Breast epithelium (tissue), 4 donors: Measurements from ENCODE around the gene H6PD. TPM values are rescaled to one million over a fixed set of nuclear protein-coding genes. Genes with fewer than 3 reads are reported as not detected.

ENCODE experiments used
- DNase-seq, 2 donors: peaks; one replicate each; pipeline ENCODE4 v3.0.0-alpha.2; 2019; ENCODE audit warnings: low spot score in 2 of 2
- H3K27ac ChIP-seq, 2 donors: fragments of 200-600 bp; sonication (generic) in 1 of 2; one replicate each; pipeline ENCODE4 v1.5.1; 2016 to 2019; ENCODE audit warnings: mild to moderate bottlenecking in 1 of 2
- H3K27me3 ChIP-seq, 2 donors: fragments of 200-600 bp; sonication (generic) in 1 of 2; one replicate each; pipeline versions ENCODE4 v1.5.1 to v1.6.0; 2017 to 2019; ENCODE audit warnings: control low read depth in 1 of 2, mild to moderate bottlenecking in 1 of 2
- H3K36me3 ChIP-seq: fragments of 200-600 bp; one replicate; pipeline ENCODE4 v1.5.1; 2019
- H3K4me1 ChIP-seq, 2 donors: fragments of 200-600 bp; sonication (generic); one replicate each; pipeline ENCODE4 v1.5.1; 2016 to 2019; ENCODE audit warnings: control low read depth in 1 of 2
- H3K4me3 ChIP-seq, 3 donors: fragments of 200-600 bp; sonication (generic); 1 replicate in 2 of 3; 2 replicates in 1 of 3; pipeline ENCODE4 v1.5.1; 2016 to 2019; ENCODE audit warnings: mild to moderate bottlenecking in 3 of 3, moderate library complexity in 2 of 3
- H3K9me3 ChIP-seq, 2 donors: fragments of 200-600 bp; sonication (generic) in 1 of 2; one replicate each; pipeline ENCODE4 v1.5.1; 2016 to 2019; ENCODE audit warnings: control low read depth in 1 of 2
- CTCF ChIP-seq, 3 donors: fragments of 450-650 bp; IDR thresholded peaks; one replicate each; pipeline ENCODE4 v1.5.1; 2016 to 2017; ENCODE audit warnings: antibody characterized with exemption in 3 of 3, mild to moderate bottlenecking in 3 of 3, moderate library complexity in 3 of 3
- POLR2A ChIP-seq: fragments of 450-650 bp; IDR thresholded peaks from one replicate; pipeline ENCODE4 v1.6.1; 2016; ENCODE audit warnings: antibody characterized with exemption, mild to moderate bottlenecking, moderate library complexity
- POLR2AphosphoS5 ChIP-seq, 3 donors: sonication (generic); formaldehyde crosslinking; IDR thresholded peaks; one replicate each; pipeline ENCODE4 v1.6.1; 2017; ENCODE audit warnings: antibody characterized with exemption in 3 of 3
- intact Hi-C: fragments of 100-400 bp; cut with DNase I; formaldehyde crosslinking; loops from one replicate; pipeline ENCODE4 v1.15.1; 2023; ENCODE audit warnings: low total_unique reads
- total RNA-seq, 3 donors: library from RNA; depleted of rRNA; stranded (reverse); fragments of >200 nt; gene quantifications; one replicate each; pipeline ENCODE4 v1.1.0, GENCODE V29; 2016

The H6PD gene
- total RNA-seq, 3 donors from 2014 or later = 46.4 to 77.4 (median 49.5) TPM

GRCh38 chr1:9294910-9295636, 60.5 kb downstream of the H6PD start:
- Histone ChIP-seq H3K4me3 (peak overlapping the region; percentile 80 to 98 (median 90)), H3K27me3 (no peaks in the 10 kb centered on the region), H3K9me3 (no peaks in the 10 kb centered on the region), H3K36me3 (no peaks in the 10 kb centered on the region), H3K27ac (peak overlapping the region; percentile 30 to 94), H3K4me1 (no peaks in the 10 kb centered on the region)
- no peak for TF ChIP-seq CTCF (IDR thresholded peaks at IDR 0.05)
- no peak for TF ChIP-seq POLR2AphosphoS5 (IDR thresholded peaks at IDR 0.05)
- no peak for TF ChIP-seq POLR2A
- no peak for DNase-seq
- intact Hi-C loops = no loop called here

GRCh38 chr1:9295884-9296283, 61.3 kb downstream of the H6PD start:
- peak overlapping the region in 1 of 3 donors; percentile 80 for H3K4me3 ChIP-seq
- intact Hi-C loops = no loop called here
- no peak overlapping the region for H3K27ac ChIP-seq

GRCh38 chr1:9296850-9297249, 62.3 kb downstream of the H6PD start:
- no peaks in the 10 kb centered on the region for H3K4me1 ChIP-seq
- no peaks in the 10 kb centered on the region for H3K9me3 ChIP-seq
- H3K27me3 ChIP-seq = no peaks in the 10 kb centered on the region
- H3K36me3 ChIP-seq = no peaks in the 10 kb centered on the region
- no peak overlapping the region for H3K27ac ChIP-seq
- H3K4me3 ChIP-seq = peak overlapping the region in 1 of 3 donors; percentile 80
- TF ChIP-seq CTCF (IDR thresholded peaks at IDR 0.05) (no peak), POLR2AphosphoS5 (IDR thresholded peaks at IDR 0.05) (peak; percentile 28 to 91 (median 42))
- no peak for DNase-seq
- intact Hi-C loops = no loop called here

More at GRCh38 chr1:9295884-9296283, 61.3 kb downstream of the H6PD start:
- no peak for DNase-seq
- TF ChIP-seq POLR2A (no peak), CTCF (IDR thresholded peaks at IDR 0.05) (no peak), POLR2AphosphoS5 (IDR thresholded peaks at IDR 0.05) (no peak)
- Histone ChIP-seq H3K9me3 (no peaks in the 10 kb centered on the region), H3K4me1 (no peaks in the 10 kb centered on the region), H3K36me3 (no peaks in the 10 kb centered on the region), H3K27me3 (no peaks in the 10 kb centered on the region)

- Histone ChIP-seq H3K9me3 (no peaks in the 10 kb centered on the region), H3K36me3 (no peaks in the 10 kb centered on the region), H3K27ac (no peak overlapping the region), H3K4me3 (no peak overlapping the region), H3K4me1 (peaks cover 0 to 4% of the 10 kb centered on the region in 2 donors), H3K27me3 (no peaks in the 10 kb centered on the region)
- intact Hi-C loops = no loop called here
- TF ChIP-seq POLR2A (no peak), POLR2AphosphoS5 (IDR thresholded peaks at IDR 0.05) (no peak), CTCF (IDR thresholded peaks at IDR 0.05) (no peak)
- DNase-seq = no peak
These were observed 63.3 kb downstream of the H6PD start for GRCh38 chr1:9297831-9298230.

GRCh38 chr1:9298282-9298681, 63.7 kb downstream of the H6PD start:
- Histone ChIP-seq H3K27me3 (no peaks in the 10 kb centered on the region), H3K27ac (no peak overlapping the region), H3K4me3 (no peak overlapping the region), H3K4me1 (peaks cover 0 to 7% of the 10 kb centered on the region in 2 donors), H3K9me3 (no peaks in the 10 kb centered on the region), H3K36me3 (no peaks in the 10 kb centered on the region)
- TF ChIP-seq CTCF (IDR thresholded peaks at IDR 0.05) (no peak), POLR2A (no peak), POLR2AphosphoS5 (IDR thresholded peaks at IDR 0.05) (no peak)
- no peak for DNase-seq
- intact Hi-C loops = no loop called here
